IMR-90 (cell line): ENCODE data around the gene CES1. TPM values are rescaled to one million over a fixed set of nuclear protein-coding genes. Genes with fewer than 3 reads are reported as not detected.
"Not testable (repeated sequence)": the region's sequence is repeated elsewhere in the genome, so short reads cannot be mapped to it uniquely, and the experiment has no call there.

Source experiments
- ATAC-seq: fragments of 200-7000 bp; cut with Tn5 transposase; 2 replicates; pipeline ENCODE4 v1.9.1; 2020; ENCODE audit warnings: low read depth, mild to moderate bottlenecking, moderate library complexity
- BruUV-seq: library from RNA; stranded (reverse); fragments of 400-500 nt; replicated peaks from 2 replicates; lab custom pipeline; 2021; lab: Mats Ljungman, UMichigan
- CTCF ChIA-PET: fragments of 300-600 bp; formaldehyde crosslinking; extraction: SDS; loops from one replicate; lab custom pipeline; 2021; ENCODE audit warnings: antibody characterized with exemption; lab: Yijun Ruan, JAX
- POLR2A ChIA-PET: fragments of 300-600 bp; sonication (Branson Sonifier 250); formaldehyde crosslinking; loops from one replicate; lab custom pipeline; 2022; ENCODE audit warnings: antibody characterized with exemption; ENCODE audit not compliant: unreplicated experiment; lab: Charles Lee
- DNase-seq: peaks from one replicate; pipeline ENCODE4 v3.0.0; 2013
- H2AFZ ChIP-seq: replicated peaks from 2 replicates; pipeline ENCODE3; 2013; ENCODE audit warnings: low read length, mild to moderate bottlenecking; ENCODE audit not compliant: poor library complexity
- H2AK5ac ChIP-seq: 2 replicates; pipeline ENCODE4 v1.6.1; 2013; ENCODE audit warnings: low read depth, low read length, inconsistent platforms
- H2AK9ac ChIP-seq: replicated peaks from 2 replicates; pipeline ENCODE3; 2013; ENCODE audit warnings: mild to moderate bottlenecking, low read depth, low read length, moderate library complexity; ENCODE audit not compliant: poor library complexity
- H2BK120ac ChIP-seq: 2 replicates; pipeline ENCODE4 v1.6.1; 2013; ENCODE audit warnings: low read depth, low read length, inconsistent platforms
- H2BK15ac ChIP-seq: 3 replicates; pipeline ENCODE4 v1.6.1; 2013; ENCODE audit warnings: low read depth, low read length, inconsistent platforms
- H2BK20ac ChIP-seq: 2 replicates; pipeline ENCODE4 v1.6.1; 2013; ENCODE audit warnings: low read depth, mild to moderate bottlenecking, inconsistent platforms, low read length, moderate library complexity
- H2BK5ac ChIP-seq: 2 replicates; pipeline ENCODE4 v1.6.1; 2013; ENCODE audit warnings: mild to moderate bottlenecking, low read depth, low read length, inconsistent platforms; ENCODE audit not compliant: poor library complexity, severe bottlenecking
- H3K14ac ChIP-seq: replicated peaks from 2 replicates; pipeline ENCODE4 v1.6.1; 2013; ENCODE audit warnings: low read depth, low read length, inconsistent platforms
- H3K18ac ChIP-seq: 2 replicates; pipeline ENCODE4 v1.6.1; 2013; ENCODE audit warnings: low read depth, low read length, control low read depth
- H3K23ac ChIP-seq: 2 replicates; pipeline ENCODE4 v1.6.1; 2013; ENCODE audit warnings: low read depth, low read length, inconsistent platforms
- H3K27ac ChIP-seq: 2 replicates; pipeline ENCODE4 v1.5.1; 2013; ENCODE audit warnings: mild to moderate bottlenecking, control low read depth, low read length; ENCODE audit not compliant: insufficient read depth
- H3K27me3 ChIP-seq: 2 replicates; pipeline ENCODE4 v1.6.1; 2013; ENCODE audit warnings: low read length; ENCODE audit not compliant: control insufficient read depth, insufficient read depth
- H3K36me3 ChIP-seq: 2 replicates; pipeline ENCODE4 v1.6.1; 2013; ENCODE audit warnings: low read length, mixed read lengths; ENCODE audit not compliant: control insufficient read depth, insufficient read depth
- H3K4ac ChIP-seq: 2 replicates; pipeline ENCODE4 v1.6.1; 2013; ENCODE audit warnings: low read depth, low read length, inconsistent platforms
- H3K4me1 ChIP-seq: 2 replicates; pipeline ENCODE4 v1.6.1; 2013; ENCODE audit warnings: low read length, mixed read lengths; ENCODE audit not compliant: control insufficient read depth, insufficient read depth
- H3K4me2 ChIP-seq: 2 replicates; pipeline ENCODE4 v1.6.1; 2013; ENCODE audit warnings: low read depth, mild to moderate bottlenecking, control low read depth, low read length, moderate library complexity
- H3K4me3 ChIP-seq: 2 replicates; pipeline ENCODE4 v1.5.1; 2013; ENCODE audit warnings: low read depth, mild to moderate bottlenecking, control low read depth, low read length, moderate library complexity; ENCODE audit not compliant: insufficient read depth
- H3K56ac ChIP-seq: 2 replicates; pipeline ENCODE4 v1.6.1; 2013; ENCODE audit warnings: low read length, inconsistent platforms; ENCODE audit not compliant: insufficient read depth; ENCODE audit errors: extremely low read depth
- H3K79me1 ChIP-seq, 2 experiments: 2 replicates each; pipeline ENCODE4 v1.6.1; 2013; ENCODE audit warnings: low read length in 2 of 2, inconsistent platforms in 1 of 2, low read depth in 1 of 2
- H3K9ac ChIP-seq: 2 replicates; pipeline ENCODE4 v1.6.1; 2013; ENCODE audit warnings: low read depth, low read length, control low read depth
- H3K9me1 ChIP-seq: 2 replicates; pipeline ENCODE4 v1.6.1; 2013; ENCODE audit warnings: low read length, inconsistent platforms; ENCODE audit not compliant: insufficient read depth
- H3K9me3 ChIP-seq: 2 replicates; pipeline ENCODE4 v1.6.1; 2013; ENCODE audit warnings: low read length; ENCODE audit not compliant: control insufficient read depth, insufficient read depth
- H4K20me1 ChIP-seq: 2 replicates; pipeline ENCODE4 v1.6.1; 2013; ENCODE audit warnings: low read length, inconsistent platforms; ENCODE audit not compliant: insufficient read depth
- H4K5ac ChIP-seq: 2 replicates; pipeline ENCODE4 v1.6.1; 2013; ENCODE audit warnings: mild to moderate bottlenecking, low read depth, low read length, control low read depth
- H4K8ac ChIP-seq, 2 experiments: 2 replicates each; pipeline ENCODE4 v1.6.1; 2013; ENCODE audit warnings: low read depth in 2 of 2, low read length in 2 of 2, control low read depth in 1 of 2, inconsistent platforms in 1 of 2
- H4K91ac ChIP-seq: 2 replicates; pipeline ENCODE4 v1.6.1; 2013; ENCODE audit warnings: low read depth, low read length, inconsistent platforms; ENCODE audit not compliant: insufficient read depth
- MAFK ChIP-seq: IDR thresholded peaks from 2 replicates; pipeline ENCODE4 v1.6.1; 2012; ENCODE audit warnings: low read depth, low read length, improper control_type of control experiment
- MAZ ChIP-seq: IDR thresholded peaks from 2 replicates; pipeline ENCODE4 v1.6.1; 2012; ENCODE audit warnings: low read depth, mild to moderate bottlenecking, low read length, improper control_type of control experiment, moderate library complexity, borderline replicate concordance
- MXI1 ChIP-seq: IDR thresholded peaks from 2 replicates; pipeline ENCODE4 v1.6.1; 2012; ENCODE audit warnings: low read depth, mild to moderate bottlenecking, low read length, moderate library complexity, borderline replicate concordance
- POLR2A ChIP-seq: IDR thresholded peaks from 2 replicates; pipeline ENCODE4 v1.6.1; 2012; ENCODE audit warnings: mild to moderate bottlenecking, low read depth, low read length
- RAD21 ChIP-seq: IDR thresholded peaks from 2 replicates; pipeline ENCODE4 v1.6.1; 2012; ENCODE audit warnings: low read length, improper control_type of control experiment
- RCOR1 ChIP-seq: IDR thresholded peaks from 2 replicates; pipeline ENCODE4 v1.6.1; 2012; ENCODE audit warnings: mild to moderate bottlenecking, low read length, improper control_type of control experiment; ENCODE audit not compliant: insufficient replicate concordance
- SMC3 ChIP-seq: fragments of 150-350 bp; IDR thresholded peaks from 2 replicates; pipeline ENCODE4 v1.6.1; 2016; ENCODE audit warnings: low read depth, mild to moderate bottlenecking, antibody characterized with exemption, low read length, moderate library complexity
- USF2 ChIP-seq: fragments of 150-350 bp; IDR thresholded peaks from 2 replicates; pipeline ENCODE4 v1.6.1; 2017; ENCODE audit warnings: mild to moderate bottlenecking, antibody characterized with exemption, low read length, low read depth
- WGBS, 2 experiments: methylation state at CpG; one replicate each; pipeline versions ENCODE4 v1.1.5 to v1.1.7; 2013; ENCODE audit warnings: missing lambda C conversion rate in 2 of 2; ENCODE audit not compliant: insufficient read length in 1 of 2; ENCODE audit errors: extremely low coverage in 2 of 2; 5-methylcytosine and 5-hydroxymethylcytosine counted together
- dilution Hi-C: fragments of 300-500 bp; cut with HindIII; formaldehyde crosslinking; loops from one replicate; pipeline ENCODE4 v1.14.3; 2018; ENCODE audit warnings: low sequenced_read_pairs; ENCODE audit not compliant: unreplicated experiment
- in situ Hi-C: fragments of 300-500 bp; cut with MboI; formaldehyde crosslinking; loops from 3 replicates; pipeline ENCODE4 v1.14.3; 2019; ENCODE audit warnings: low sequenced_read_pairs, inconsistent platforms, mixed read lengths
- intact Hi-C: fragments of 100-400 bp; cut with micrococcal nuclease; formaldehyde crosslinking; loops from 2 replicates; pipeline ENCODE4 v1.10.0; 2022
- polyA plus RNA-seq, 3 experiments: library from polyadenylated mRNA; depleted of rRNA; stranded (reverse); fragments of >200 nt; gene quantifications; 2 replicates each; pipeline ENCODE4 v1.2.3, GENCODE V29; 2012; ENCODE audit warnings: low replicate concordance in 1 of 3
- total RNA-seq: library from RNA; depleted of rRNA; stranded (reverse); fragments of >200 nt; gene quantifications from 2 replicates; pipeline ENCODE4 v1.2.3, GENCODE V29; 2012

Gene CES1
- total and polyA plus RNA-seq, 2 of the 4 experiments (the other 2 are of a cell fraction): 0.03 TPM; not detected in 1

- H3K18ac ChIP-seq: no peak overlapping the region
- intact Hi-C loops (no loop called here), dilution Hi-C loops (no loop called here), in situ Hi-C loops (no loop called here)
- no peak overlapping the region for H3K56ac ChIP-seq
- no peak overlapping the region for H4K8ac ChIP-seq
- no peak overlapping the region for H3K27ac ChIP-seq
- no CpG with 5 or more reads among the region's 1 CpG for WGBS, 2 experiments
- TF ChIP-seq MAFK (no peak), RCOR1 (no peak), POLR2A (no peak), MXI1 (no peak), RAD21 (no peak), MAZ (no peak), USF2 (no peak), SMC3 (no peak)
- H2BK120ac ChIP-seq: no peak overlapping the region
- no peaks in the 10 kb centered on the region; the same call in 1 of the 2 replicates for H3K27me3 ChIP-seq
- ChIA-PET CTCF (no interaction called here), POLR2A (no interaction called here)
- no peak overlapping the region for H2AFZ ChIP-seq
- H2BK20ac ChIP-seq: no peak overlapping the region
- H3K4ac ChIP-seq: no peak overlapping the region
- H3K14ac ChIP-seq: no peak overlapping the region
- no peak overlapping the region for H3K4me3 ChIP-seq
- no peak overlapping the region for H2AK5ac ChIP-seq
- H3K23ac ChIP-seq: no peak overlapping the region
- no peak overlapping the region for H2BK5ac ChIP-seq
- no peak overlapping the region for H3K4me2 ChIP-seq
- no peak overlapping the region for H3K9ac ChIP-seq
- no peaks in the 10 kb centered on the region for H3K36me3 ChIP-seq
- no TSS peak for BruUV-seq
- ATAC-seq: no peak
- no peaks in the 10 kb centered on the region for H3K79me1 ChIP-seq
- no peaks in the 10 kb centered on the region for H3K4me1 ChIP-seq
- H2BK15ac ChIP-seq: no peak overlapping the region
- H2AK9ac ChIP-seq: no peak overlapping the region
- no peak for DNase-seq
- no peaks in the 10 kb centered on the region for H3K9me3 ChIP-seq
- H3K9me1 ChIP-seq: no peaks in the 10 kb centered on the region
- H4K5ac ChIP-seq: no peak overlapping the region
- no peaks in the 10 kb centered on the region for H4K20me1 ChIP-seq
- H4K91ac ChIP-seq: no peak overlapping the region
These were observed 2.7 kb upstream of the CES1 start for GRCh38 chr16:55835581-55835980.

GRCh38 chr16:55835173-55835572, 2.3 kb upstream of the CES1 start:
- WGBS, 2 experiments: no CpG with 5 or more reads among the region's 3 CpGs
- intact Hi-C loops, POLR2A ChIA-PET: not testable (repeated sequence)

More at GRCh38 chr16:55835173-55835572, 2.3 kb upstream of the CES1 start:
- ATAC-seq, H3K9me3 ChIP-seq, in situ Hi-C loops, H3K79me1 ChIP-seq, H2BK120ac ChIP-seq, H2AFZ ChIP-seq, H2BK5ac ChIP-seq, DNase-seq, H4K8ac ChIP-seq, H3K14ac ChIP-seq, H3K36me3 ChIP-seq, dilution Hi-C loops, H2AK5ac ChIP-seq, H3K4me1 ChIP-seq, H3K23ac ChIP-seq, H2BK20ac ChIP-seq, H2BK15ac ChIP-seq, H3K56ac ChIP-seq, H2AK9ac ChIP-seq, H4K20me1 ChIP-seq, H3K27me3 ChIP-seq, CTCF ChIA-PET, BruUV-seq, H3K4me2 ChIP-seq, H3K9ac ChIP-seq, H3K4ac ChIP-seq, H3K4me3 ChIP-seq, H3K9me1 ChIP-seq, H4K5ac ChIP-seq, H3K18ac ChIP-seq, H4K91ac ChIP-seq, H3K27ac ChIP-seq: not testable (repeated sequence)
